K562 (cell line): ENCODE results near the gene PDZD2.

Experiments used
- ELF4 ChIP-seq: fragments of 450-650 bp; formaldehyde crosslinking; IDR thresholded peaks from 2 replicates; pipeline ENCODE4 v1.4.0; 2022; ENCODE audit warnings: missing genetic modification characterization
- MTA1 ChIP-seq: fragments of 450-650 bp; IDR thresholded peaks from 2 replicates; pipeline ENCODE4 v1.6.1; 2017; ENCODE audit warnings: borderline replicate concordance
- NBN ChIP-seq: fragments of 450-650 bp; IDR thresholded peaks from 2 replicates; pipeline ENCODE4 v1.6.1; 2016; ENCODE audit warnings: low read depth, mild to moderate bottlenecking
- TF ChIP-seq, protein P1 (sequence below): sonication (generic); formaldehyde crosslinking; IDR thresholded peaks from 2 replicates; pipeline ENCODE4 v1.9.0; 2022; ENCODE audit warnings: mild to moderate bottlenecking, missing genetic modification reagents
- TF ChIP-seq, protein P2 (sequence below): fragments of 450-650 bp; formaldehyde crosslinking; IDR thresholded peaks from 2 replicates; pipeline ENCODE4 v1.4.0; 2020; ENCODE audit warnings: mild to moderate bottlenecking
- TF ChIP-seq, protein P3 (sequence below), 3 experiments: IDR thresholded peaks in 2 of 3; conservative IDR thresholded peaks in 1 of 3; 2 replicates each; pipeline ENCODE4 v1.5.1; 2011 to 2012; ENCODE audit warnings: low read length in 3 of 3, mild to moderate bottlenecking in 3 of 3, control low read depth in 2 of 3, improper control_type of control experiment in 1 of 3, inconsistent platforms in 1 of 3, low read depth in 1 of 3, mixed read lengths in 1 of 3, moderate library complexity in 1 of 3; ENCODE audit not compliant: insufficient read depth in 2 of 3

DNA sequence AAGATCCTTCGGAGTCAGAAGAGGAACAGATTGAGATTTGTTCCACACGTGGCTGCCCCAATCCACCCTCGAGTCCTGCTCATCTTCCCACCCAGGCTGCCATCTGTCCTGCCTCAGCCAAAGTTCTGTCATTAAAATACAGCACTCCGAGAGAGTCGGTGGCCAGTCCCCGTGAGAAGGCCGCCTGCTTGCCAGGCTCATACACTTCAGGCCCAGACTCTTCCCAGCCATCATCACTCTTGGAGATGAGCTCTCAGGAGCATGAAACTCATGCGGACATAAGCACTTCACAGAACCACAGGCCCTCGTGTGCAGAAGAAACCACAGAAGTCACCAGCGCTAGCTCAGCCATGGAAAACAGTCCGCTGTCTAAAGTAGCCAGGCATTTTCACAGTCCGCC, 449.3 kb downstream of the PDZD2 start:
- TF ChIP-seq, protein P1, sequence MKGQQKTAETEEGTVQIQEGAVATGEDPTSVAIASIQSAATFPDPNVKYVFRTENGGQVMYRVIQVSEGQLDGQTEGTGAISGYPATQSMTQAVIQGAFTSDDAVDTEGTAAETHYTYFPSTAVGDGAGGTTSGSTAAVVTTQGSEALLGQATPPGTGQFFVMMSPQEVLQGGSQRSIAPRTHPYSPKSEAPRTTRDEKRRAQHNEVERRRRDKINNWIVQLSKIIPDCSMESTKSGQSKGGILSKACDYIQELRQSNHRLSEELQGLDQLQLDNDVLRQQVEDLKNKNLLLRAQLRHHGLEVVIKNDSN (CRISPR knock-in tag), result no peak
- TF ChIP-seq, protein P2, sequence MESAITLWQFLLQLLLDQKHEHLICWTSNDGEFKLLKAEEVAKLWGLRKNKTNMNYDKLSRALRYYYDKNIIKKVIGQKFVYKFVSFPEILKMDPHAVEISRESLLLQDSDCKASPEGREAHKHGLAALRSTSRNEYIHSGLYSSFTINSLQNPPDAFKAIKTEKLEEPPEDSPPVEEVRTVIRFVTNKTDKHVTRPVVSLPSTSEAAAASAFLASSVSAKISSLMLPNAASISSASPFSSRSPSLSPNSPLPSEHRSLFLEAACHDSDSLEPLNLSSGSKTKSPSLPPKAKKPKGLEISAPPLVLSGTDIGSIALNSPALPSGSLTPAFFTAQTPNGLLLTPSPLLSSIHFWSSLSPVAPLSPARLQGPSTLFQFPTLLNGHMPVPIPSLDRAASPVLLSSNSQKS (CRISPR knock-in tag), result no peak
- TF ChIP-seq ELF4 (CRISPR knock-in tag) (no peak), MTA1 (no peak), NBN (no peak)
- TF ChIP-seq, protein P3, sequence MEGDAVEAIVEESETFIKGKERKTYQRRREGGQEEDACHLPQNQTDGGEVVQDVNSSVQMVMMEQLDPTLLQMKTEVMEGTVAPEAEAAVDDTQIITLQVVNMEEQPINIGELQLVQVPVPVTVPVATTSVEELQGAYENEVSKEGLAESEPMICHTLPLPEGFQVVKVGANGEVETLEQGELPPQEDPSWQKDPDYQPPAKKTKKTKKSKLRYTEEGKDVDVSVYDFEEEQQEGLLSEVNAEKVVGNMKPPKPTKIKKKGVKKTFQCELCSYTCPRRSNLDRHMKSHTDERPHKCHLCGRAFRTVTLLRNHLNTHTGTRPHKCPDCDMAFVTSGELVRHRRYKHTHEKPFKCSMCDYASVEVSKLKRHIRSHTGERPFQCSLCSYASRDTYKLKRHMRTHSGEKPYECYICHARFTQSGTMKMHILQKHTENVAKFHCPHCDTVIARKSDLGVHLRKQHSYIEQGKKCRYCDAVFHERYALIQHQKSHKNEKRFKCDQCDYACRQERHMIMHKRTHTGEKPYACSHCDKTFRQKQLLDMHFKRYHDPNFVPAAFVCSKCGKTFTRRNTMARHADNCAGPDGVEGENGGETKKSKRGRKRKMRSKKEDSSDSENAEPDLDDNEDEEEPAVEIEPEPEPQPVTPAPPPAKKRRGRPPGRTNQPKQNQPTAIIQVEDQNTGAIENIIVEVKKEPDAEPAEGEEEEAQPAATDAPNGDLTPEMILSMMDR (IDR thresholded peaks at IDR 0.05 in 2 of 3, conservative IDR thresholded peaks at IDR 0.05 in 1 of 3; ENCODE audit: insufficient read depth in 2 of 3, low read depth in 1 of 3, low read length in 3 of 3), result no peak
